HepG2 (cell line): ENCODE results near the gene EPM2A. TPM values are rescaled to one million over a fixed set of nuclear protein-coding genes. Genes with fewer than 3 reads are reported as not detected.

Experiments used
- CENPBD1 ChIP-seq: sonication (generic); formaldehyde crosslinking; IDR thresholded peaks from 2 replicates; pipeline ENCODE4 v1.8.0; 2022; ENCODE audit warnings: missing genetic modification reagents, low read depth, mild to moderate bottlenecking, borderline replicate concordance
- E2F1 ChIP-seq: sonication (generic); formaldehyde crosslinking; IDR thresholded peaks from 2 replicates; pipeline ENCODE4 v1.5.0; 2020; ENCODE audit warnings: missing genetic modification reagents
- EED ChIP-seq: sonication (generic); formaldehyde crosslinking; IDR thresholded peaks from 2 replicates; pipeline ENCODE4 v1.5.0; 2020; ENCODE audit warnings: mild to moderate bottlenecking, missing genetic modification reagents
- ESRRA ChIP-seq: sonication (generic); formaldehyde crosslinking; IDR thresholded peaks from 2 replicates; pipeline ENCODE4 v1.5.1; 2020; ENCODE audit warnings: mild to moderate bottlenecking, low read depth, missing genetic modification reagents
- IRF2 ChIP-seq: IDR thresholded peaks from 2 replicates; pipeline ENCODE4 v1.6.1; 2018; ENCODE audit warnings: missing genetic modification reagents, missing compliant biosample characterization
- KLF11 ChIP-seq: IDR thresholded peaks from 2 replicates; pipeline ENCODE4 v1.6.1; 2016; ENCODE audit warnings: missing compliant biosample characterization
- MAFG ChIP-seq: sonication (generic); formaldehyde crosslinking; IDR thresholded peaks from 2 replicates; pipeline ENCODE4 v1.5.1; 2020; ENCODE audit warnings: mild to moderate bottlenecking, missing genetic modification reagents
- NCOR1 ChIP-seq: fragments of 200-600 bp; sonication (generic); IDR thresholded peaks from 2 replicates; pipeline ENCODE4 v1.7.0; 2017; ENCODE audit warnings: antibody characterized with exemption, low read length, borderline replicate concordance
- NKX3-1 ChIP-seq: sonication (generic); formaldehyde crosslinking; IDR thresholded peaks from 2 replicates; pipeline ENCODE4 v1.5.0; 2020; ENCODE audit warnings: missing genetic modification reagents
- REST ChIP-seq, 2 experiments: IDR thresholded peaks; 2 replicates each; pipeline ENCODE4 v1.6.1; 2011 to 2012; ENCODE audit warnings: low read length in 2 of 2, borderline replicate concordance in 1 of 2, low read depth in 1 of 2, mild to moderate bottlenecking in 1 of 2, moderate library complexity in 1 of 2
- RXRA ChIP-seq: sonication (generic); formaldehyde crosslinking; IDR thresholded peaks from 2 replicates; pipeline ENCODE4 v1.5.1; 2020; ENCODE audit warnings: missing genetic modification reagents
- SIX4 ChIP-seq: sonication (generic); formaldehyde crosslinking; IDR thresholded peaks from 2 replicates; pipeline ENCODE4 v1.4.0; 2020; ENCODE audit warnings: missing genetic modification reagents
- SMYD3 ChIP-seq: sonication (generic); formaldehyde crosslinking; IDR thresholded peaks from 2 replicates; pipeline ENCODE4 v1.8.1; 2023; ENCODE audit warnings: mild to moderate bottlenecking, missing genetic modification reagents
- TBL1XR1 ChIP-seq: fragments of 150-350 bp; IDR thresholded peaks from 2 replicates; pipeline ENCODE4 v1.6.1; 2014; ENCODE audit warnings: borderline replicate concordance, low read length; ENCODE audit not compliant: partially characterized antibody
- ZBTB33 ChIP-seq: sonication (generic); formaldehyde crosslinking; IDR thresholded peaks from 2 replicates; pipeline ENCODE4 v1.4.0; 2020; ENCODE audit warnings: missing genetic modification reagents
- ZBTB7A ChIP-seq: sonication (generic); formaldehyde crosslinking; IDR thresholded peaks from 2 replicates; pipeline ENCODE4 v1.8.0; 2022; ENCODE audit warnings: mild to moderate bottlenecking, missing genetic modification reagents
- ZFP36 ChIP-seq: fragments of 150-350 bp; IDR thresholded peaks from 2 replicates; pipeline ENCODE4 v1.6.1; 2018; ENCODE audit warnings: borderline replicate concordance, low read length, low read depth; ENCODE audit not compliant: partially characterized antibody
- ZFP62 ChIP-seq: sonication (generic); formaldehyde crosslinking; IDR thresholded peaks from 2 replicates; pipeline ENCODE4 v1.4.0; 2020; ENCODE audit warnings: missing genetic modification reagents
- ZNF414 ChIP-seq: sonication (generic); formaldehyde crosslinking; IDR thresholded peaks from 2 replicates; pipeline ENCODE4 v1.5.0; 2020; ENCODE audit warnings: missing genetic modification reagents
- polyA plus RNA-seq, 8 experiments: library from polyadenylated mRNA; depleted of rRNA in 3 of 8; stranded (reverse) in 7 of 8; unstranded in 1 of 8; fragments of >200 nt; fragmentation: Illumina TruSeq in 4 of 8; extraction: Trizol in 4 of 8; gene quantifications; 2 replicates each; pipeline versions ENCODE4 v1.2.1 to v1.2.3, GENCODE V29; 2011 to 2016; ENCODE audit warnings: low read depth in 4 of 8, missing spikeins in 1 of 8, mixed read lengths in 1 of 8; ENCODE audit not compliant: insufficient read depth in 1 of 8
- total RNA-seq, 5 experiments: library from RNA; depleted of rRNA; stranded (reverse); fragments of >200 nt; fragmentation: Illumina TruSeq; extraction: Trizol; gene quantifications; 2 replicates each; pipeline ENCODE4 v1.2.3, GENCODE V29; 2016; ENCODE audit warnings: low read depth in 1 of 5

Gene EPM2A
- total and polyA plus RNA-seq, 2 of the 13 experiments (the other 11 are each of a cell fraction or from before 2014, with no cell fraction given), result 4.6 to 9.2 TPM

- TF ChIP-seq SMYD3 (CRISPR knock-in tag) (peak; percentile 90; the same call in 1 of the 2 replicates), EED (peak; percentile 99), REST (IDR thresholded peaks at IDR 0.05; ENCODE audit: borderline replicate concordance in 1 of 2, low read depth in 1 of 2, low read length in 2 of 2) (peak in 1 of 2 experiments; percentile 60; a peak in 1 of 4 replicates), SIX4 (CRISPR knock-in tag) (no peak; the same call in 1 of the 2 replicates), TBL1XR1 (no peak), ZFP62 (CRISPR knock-in tag) (no peak), E2F1 (peak; percentile 73), KLF11 (CRISPR knock-in tag) (peak; percentile 97; the same call in 1 of the 2 replicates), ZBTB33 (CRISPR knock-in tag) (0 out of 2 replicates have a peak, but pooled peaks have one; percentile 17), IRF2 (CRISPR knock-in tag) (peak; percentile 66), ESRRA (CRISPR knock-in tag) (peak; percentile 71; the same call in 1 of the 2 replicates), MAFG (CRISPR knock-in tag) (no peak), NCOR1 (no peak), CENPBD1 (peak; percentile 86), ZFP36 (no peak), ZNF414 (CRISPR knock-in tag) (no peak), ZBTB7A (CRISPR knock-in tag) (peak; percentile 67; the same call in 1 of the 2 replicates), NKX3-1 (CRISPR knock-in tag) (peak; percentile 96), RXRA (0 out of 2 replicates have a peak, but pooled peaks have one; percentile 77)
Measured at GRCh38 chr6:145735356-145736165, at the start of gene EPM2A (continued).
